BE2C (cell line): ENCODE measurements around the gene PEF1.

Experiments used
- DNase-seq: peaks from one replicate; pipeline ENCODE4 v3.0.0-alpha.2; 2020
- H3K27me3 ChIP-seq: fragments of 250-450 bp; sonication (Bioruptor Pico); 2 replicates; pipeline ENCODE4 v1.5.1; 2020; ENCODE audit warnings: mild to moderate bottlenecking
- H3K36me3 ChIP-seq: fragments of 250-450 bp; sonication (Bioruptor Pico); 2 replicates; pipeline ENCODE4 v1.5.1; 2020; ENCODE audit warnings: mild to moderate bottlenecking
- H3K4me1 ChIP-seq: fragments of 250-450 bp; sonication (Bioruptor Pico); 2 replicates; pipeline ENCODE4 v1.5.1; 2020
- H3K4me3 ChIP-seq: 2 replicates; pipeline ENCODE4 v1.5.1; 2011; ENCODE audit warnings: low read depth, low read length
- H3K9me3 ChIP-seq: fragments of 250-450 bp; sonication (Bioruptor Pico); 2 replicates; pipeline ENCODE4 v1.5.1; 2020
- TF ChIP-seq, protein P1 (sequence below): IDR thresholded peaks from 2 replicates; pipeline ENCODE4 v1.5.1; 2012; ENCODE audit warnings: mild to moderate bottlenecking, low read depth, low read length

The PEF1 gene

DNA sequence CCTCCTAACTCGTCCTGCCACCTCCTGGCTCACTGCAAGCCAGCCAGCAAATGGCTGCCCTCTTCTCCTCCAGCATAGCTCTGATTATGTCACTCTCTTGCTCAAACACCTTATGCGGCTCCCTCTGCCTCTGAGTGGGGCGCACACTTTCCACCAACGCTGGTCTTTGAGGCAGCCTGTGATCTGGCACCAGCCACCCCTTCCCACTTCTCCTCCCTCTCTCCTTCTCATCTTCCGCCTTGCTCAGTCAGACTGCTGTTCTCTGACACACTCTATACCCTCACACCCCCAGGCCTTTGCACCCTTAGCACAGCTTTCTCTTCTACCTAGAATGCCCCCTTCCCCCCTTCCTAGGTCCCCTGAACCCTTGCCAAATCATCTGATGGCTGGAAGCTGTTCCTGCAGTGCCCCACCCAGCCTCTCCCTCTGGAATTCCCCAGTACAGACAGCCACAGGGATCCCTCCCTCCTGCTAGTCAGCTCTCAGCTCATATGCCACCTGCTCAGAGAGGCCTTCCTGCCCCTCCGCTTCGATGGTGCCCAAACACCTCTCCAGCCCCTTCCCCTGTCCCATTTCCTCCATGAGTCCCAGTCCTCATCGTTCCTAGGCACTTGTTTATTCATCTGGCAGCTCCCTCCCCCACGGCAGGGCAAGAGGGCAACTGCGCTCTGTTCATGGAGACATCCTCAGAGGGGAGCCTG is 21.7 kb upstream of the PEF1 start:
- Histone ChIP-seq H3K4me1 (peaks cover 12% of the 10 kb centered on the region; the same call in 1 of the 2 replicates), H3K9me3 (no peaks in the 10 kb centered on the region), H3K4me3 (no peak overlapping the region), H3K27me3 (no peaks in the 10 kb centered on the region), H3K36me3 (no peaks in the 10 kb centered on the region)
- no peak for DNase-seq
- TF ChIP-seq, protein P1, sequence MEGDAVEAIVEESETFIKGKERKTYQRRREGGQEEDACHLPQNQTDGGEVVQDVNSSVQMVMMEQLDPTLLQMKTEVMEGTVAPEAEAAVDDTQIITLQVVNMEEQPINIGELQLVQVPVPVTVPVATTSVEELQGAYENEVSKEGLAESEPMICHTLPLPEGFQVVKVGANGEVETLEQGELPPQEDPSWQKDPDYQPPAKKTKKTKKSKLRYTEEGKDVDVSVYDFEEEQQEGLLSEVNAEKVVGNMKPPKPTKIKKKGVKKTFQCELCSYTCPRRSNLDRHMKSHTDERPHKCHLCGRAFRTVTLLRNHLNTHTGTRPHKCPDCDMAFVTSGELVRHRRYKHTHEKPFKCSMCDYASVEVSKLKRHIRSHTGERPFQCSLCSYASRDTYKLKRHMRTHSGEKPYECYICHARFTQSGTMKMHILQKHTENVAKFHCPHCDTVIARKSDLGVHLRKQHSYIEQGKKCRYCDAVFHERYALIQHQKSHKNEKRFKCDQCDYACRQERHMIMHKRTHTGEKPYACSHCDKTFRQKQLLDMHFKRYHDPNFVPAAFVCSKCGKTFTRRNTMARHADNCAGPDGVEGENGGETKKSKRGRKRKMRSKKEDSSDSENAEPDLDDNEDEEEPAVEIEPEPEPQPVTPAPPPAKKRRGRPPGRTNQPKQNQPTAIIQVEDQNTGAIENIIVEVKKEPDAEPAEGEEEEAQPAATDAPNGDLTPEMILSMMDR: no peak

DNA sequence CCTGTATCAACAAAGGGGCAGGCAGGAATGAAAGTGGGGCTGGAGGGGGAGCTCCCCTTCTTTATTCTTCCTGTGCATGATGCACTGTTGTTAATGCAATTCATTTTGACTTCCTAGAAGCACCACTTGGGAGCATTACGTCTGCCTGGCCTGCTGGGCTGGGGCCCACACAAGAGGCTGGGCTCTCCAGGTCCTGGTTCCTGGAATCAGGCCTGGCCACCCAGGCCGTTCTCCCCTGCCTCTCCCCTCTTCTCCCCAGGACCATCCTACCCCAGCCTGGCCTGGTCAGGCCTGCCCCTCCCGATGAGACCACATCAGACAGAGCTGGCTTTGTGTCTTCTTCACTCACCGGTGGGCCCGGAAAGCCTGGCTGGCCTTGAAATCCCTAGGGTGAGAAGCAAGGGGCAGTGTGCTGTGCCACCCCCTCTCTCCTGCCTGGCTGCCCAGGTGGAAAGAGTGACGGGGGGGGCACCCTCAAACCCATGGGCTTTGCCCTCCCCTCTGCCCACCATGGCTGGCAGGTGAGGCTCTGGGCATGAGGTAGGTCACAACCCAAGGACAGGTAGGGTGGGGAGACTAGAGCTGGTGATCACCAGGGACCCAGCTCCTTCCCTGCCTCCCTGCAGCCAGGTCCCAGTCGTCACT is 20.7 kb upstream of the PEF1 start:
- H3K27me3 ChIP-seq: no peaks in the 10 kb centered on the region
- DNase-seq: no peak
- H3K36me3 ChIP-seq: no peaks in the 10 kb centered on the region
- H3K4me3 ChIP-seq: no peak overlapping the region
- TF ChIP-seq, protein P1: no peak
- H3K4me1 ChIP-seq: peaks cover 12% of the 10 kb centered on the region; the same call in 1 of the 2 replicates
- H3K9me3 ChIP-seq: no peaks in the 10 kb centered on the region

DNA sequence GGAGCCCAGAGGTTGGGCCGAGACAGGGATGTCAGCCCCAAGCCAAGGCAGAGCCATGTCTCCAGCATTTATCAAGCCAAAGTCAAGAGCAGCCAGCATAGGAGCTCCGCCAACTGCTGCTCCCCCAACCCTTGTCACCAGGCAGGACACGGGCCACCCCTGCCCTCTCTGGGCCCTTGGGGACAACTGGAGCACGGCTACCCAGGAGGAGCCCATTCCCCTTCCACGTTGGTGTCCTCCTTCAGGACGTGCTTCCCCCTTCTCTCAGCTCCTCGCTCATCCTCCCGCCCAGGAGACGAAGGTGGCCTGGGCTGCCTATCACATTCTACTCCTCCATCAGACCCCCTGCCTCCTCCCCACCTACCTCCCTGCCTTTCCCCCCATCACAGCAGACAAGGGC is 19.9 kb upstream of the PEF1 start:
- no peaks in the 10 kb centered on the region for H3K9me3 ChIP-seq
- H3K4me1 ChIP-seq: peaks cover 5% of the 10 kb centered on the region; the same call in 1 of the 2 replicates
- H3K4me3 ChIP-seq: no peak overlapping the region
- H3K27me3 ChIP-seq: no peaks in the 10 kb centered on the region
- DNase-seq: no peak
- TF ChIP-seq, protein P1: no peak
- no peaks in the 10 kb centered on the region for H3K36me3 ChIP-seq

DNA sequence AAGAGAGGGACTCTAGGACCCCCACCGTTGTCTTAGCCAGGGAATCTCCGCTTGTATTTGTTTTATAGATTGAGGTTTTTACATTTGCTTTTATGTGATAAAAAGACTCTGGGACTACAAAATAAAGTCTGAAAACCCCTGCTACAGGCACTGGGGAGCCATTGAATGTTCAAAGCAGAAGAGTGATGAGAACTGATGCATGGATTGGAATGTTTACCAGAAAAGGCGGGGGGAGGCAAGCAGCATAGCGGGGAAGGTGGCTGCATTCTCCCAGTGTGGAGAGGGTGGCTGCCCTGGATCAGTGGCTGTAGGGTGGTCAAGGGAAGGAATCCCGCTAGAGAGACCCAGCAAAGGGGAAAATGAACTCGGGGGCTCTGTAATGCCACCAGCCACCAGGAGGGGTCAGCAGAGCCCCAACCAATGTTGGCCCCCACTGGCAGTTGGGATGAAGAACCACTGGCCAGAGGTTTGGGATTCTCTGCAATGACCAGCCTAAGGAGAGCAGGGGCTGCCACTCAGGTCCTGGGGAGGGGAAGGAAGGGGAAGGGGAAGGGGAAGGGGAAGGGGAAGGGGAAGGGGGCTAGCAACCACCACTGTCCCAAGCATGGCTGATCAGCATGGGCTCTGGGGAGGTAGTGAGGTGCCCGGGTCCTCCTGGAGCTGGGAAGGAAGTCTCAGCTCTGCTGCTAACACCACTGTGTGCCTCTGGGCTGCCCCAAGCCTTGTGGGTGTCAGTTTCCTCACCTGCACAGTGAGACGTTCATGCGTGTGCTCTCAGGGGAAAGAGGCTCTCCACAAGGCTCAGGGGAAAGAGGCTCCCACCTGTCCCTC is 19.2 kb upstream of the PEF1 start:
- TF ChIP-seq, protein P1: peak; percentile 77
- H3K27me3 ChIP-seq: no peaks in the 10 kb centered on the region
- no peak overlapping the region for H3K4me3 ChIP-seq
- DNase-seq: peak; percentile 55
- no peaks in the 10 kb centered on the region for H3K9me3 ChIP-seq
- H3K36me3 ChIP-seq: no peaks in the 10 kb centered on the region
- no peaks in the 10 kb centered on the region for H3K4me1 ChIP-seq

DNA sequence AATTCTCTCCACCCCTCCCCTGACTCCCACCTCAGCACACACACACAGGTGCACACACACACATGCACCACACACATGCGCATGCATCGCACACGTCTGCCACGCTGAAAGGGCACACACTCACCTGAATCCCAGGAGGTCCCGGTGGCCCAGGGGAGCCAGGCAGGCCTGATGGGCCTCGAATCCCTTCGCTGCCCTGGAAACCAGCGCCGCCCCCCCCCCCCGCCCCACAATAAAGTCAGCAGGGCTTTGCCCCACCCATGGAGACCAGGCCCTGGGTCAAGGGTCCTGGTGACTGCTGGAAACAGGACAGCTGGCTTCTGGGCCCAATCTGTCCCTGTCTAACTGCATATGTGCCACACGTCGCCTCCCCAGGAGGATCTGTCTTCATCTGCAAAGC is 17.8 kb upstream of the PEF1 start:
- Histone ChIP-seq H3K9me3 (no peaks in the 10 kb centered on the region), H3K36me3 (no peaks in the 10 kb centered on the region), H3K27me3 (no peaks in the 10 kb centered on the region), H3K4me1 (no peaks in the 10 kb centered on the region), H3K4me3 (no peak overlapping the region)
- DNase-seq: no peak
- TF ChIP-seq, protein P1: no peak
